Loucy (cell line): Measurements from ENCODE around the gene SLC25A31.

Experiments used
- H2AFZ ChIP-seq: fragments of 200-600 bp; sonication (generic); 2 replicates; pipeline ENCODE4 v1.6.0; 2016; ENCODE audit warnings: antibody characterized with exemption, mild to moderate bottlenecking, low read length, moderate library complexity
- H3F3A ChIP-seq: fragments of 200-600 bp; 2 replicates; pipeline ENCODE4 v1.6.0; 2016; ENCODE audit warnings: antibody characterized with exemption, low read depth, mild to moderate bottlenecking
- H3K27me3 ChIP-seq: fragments of 200-600 bp; sonication (generic); 2 replicates; pipeline ENCODE4 v1.6.1; 2014; ENCODE audit warnings: low read length, mild to moderate bottlenecking; ENCODE audit not compliant: insufficient read depth, poor library complexity, severe bottlenecking
- H3K36me3 ChIP-seq: fragments of 200-600 bp; sonication (generic); 2 replicates; pipeline ENCODE4 v1.6.1; 2016; ENCODE audit warnings: low read length; ENCODE audit not compliant: insufficient read depth
- H3K4me1 ChIP-seq: fragments of 200-600 bp; sonication (generic); 2 replicates; pipeline ENCODE4 v1.5.1; 2014; ENCODE audit warnings: low read length, mild to moderate bottlenecking; ENCODE audit not compliant: insufficient read depth, poor library complexity, severe bottlenecking
- H3K4me2 ChIP-seq: fragments of 200-600 bp; sonication (generic); 2 replicates; pipeline ENCODE4 v1.6.0; 2014; ENCODE audit warnings: antibody characterized with exemption, low read length, low read depth, mild to moderate bottlenecking; ENCODE audit not compliant: poor library complexity, severe bottlenecking
- H3K4me3 ChIP-seq: fragments of 200-600 bp; sonication (generic); 2 replicates; pipeline ENCODE4 v1.5.1; 2014; ENCODE audit warnings: low read length, mild to moderate bottlenecking, mixed read lengths; ENCODE audit not compliant: poor library complexity, severe bottlenecking
- H3K79me2 ChIP-seq: fragments of 200-600 bp; sonication (generic); 2 replicates; pipeline ENCODE4 v1.6.1; 2014; ENCODE audit warnings: low read length; ENCODE audit not compliant: insufficient read depth
- H3K9ac ChIP-seq: fragments of 200-600 bp; sonication (generic); 2 replicates; pipeline ENCODE4 v1.6.0; 2014; ENCODE audit warnings: mild to moderate bottlenecking, low read depth, low read length, moderate library complexity; ENCODE audit not compliant: poor library complexity, severe bottlenecking
- H3K9me2 ChIP-seq: fragments of 200-600 bp; sonication (generic); replicated peaks from 2 replicates; pipeline ENCODE4 v1.6.1; 2016; ENCODE audit warnings: low read depth, low read length, mixed read lengths
- H3K9me3 ChIP-seq: fragments of 200-600 bp; sonication (generic); 2 replicates; pipeline ENCODE4 v1.6.1; 2014; ENCODE audit warnings: mild to moderate bottlenecking, antibody characterized with exemption, low read length, low read depth; ENCODE audit not compliant: insufficient read depth
- H4K20me1 ChIP-seq: fragments of 200-600 bp; sonication (generic); 2 replicates; pipeline ENCODE4 v1.6.0; 2014; ENCODE audit warnings: antibody characterized with exemption, low read length, mild to moderate bottlenecking; ENCODE audit not compliant: insufficient read depth, poor library complexity, severe bottlenecking
- CTCF ChIP-seq: fragments of 200-600 bp; sonication (generic); conservative IDR thresholded peaks from 2 replicates; pipeline ENCODE4 v1.5.1; 2014; ENCODE audit warnings: mild to moderate bottlenecking, antibody characterized with exemption, low read length
- EZH2phosphoT487 ChIP-seq: fragments of 200-600 bp; IDR thresholded peaks from 2 replicates; pipeline ENCODE4 v1.6.1; 2018; ENCODE audit warnings: antibody characterized with exemption, mild to moderate bottlenecking, moderate library complexity, borderline replicate concordance

The SLC25A31 gene

GRCh38 chr4:127788517-127788916 is 58.3 kb downstream of the SLC25A31 start:
- H3K9me2 ChIP-seq = no peaks in the 10 kb centered on the region
- H2AFZ ChIP-seq = no peak overlapping the region
- no peaks in the 10 kb centered on the region for H3K27me3 ChIP-seq
- no peaks in the 10 kb centered on the region for H3K79me2 ChIP-seq
- H3K9ac ChIP-seq = no peak overlapping the region
- H3K4me3 ChIP-seq = no peak overlapping the region
- no peaks in the 10 kb centered on the region for H4K20me1 ChIP-seq
- no peaks in the 10 kb centered on the region for H3K36me3 ChIP-seq
- peak; percentile 39 for TF ChIP-seq CTCF
- TF ChIP-seq EZH2phosphoT487 = no peak
- H3K4me1 ChIP-seq = no peaks in the 10 kb centered on the region
- no peaks in the 10 kb centered on the region for H3F3A ChIP-seq
- no peak overlapping the region for H3K4me2 ChIP-seq
- H3K9me3 ChIP-seq = no peaks in the 10 kb centered on the region

- Histone ChIP-seq H3K4me3 (no peak overlapping the region), H3K27me3 (no peaks in the 10 kb centered on the region), H3K9me3 (no peaks in the 10 kb centered on the region), H3K9ac (no peak overlapping the region), H3K79me2 (no peaks in the 10 kb centered on the region), H3K9me2 (no peaks in the 10 kb centered on the region), H4K20me1 (no peaks in the 10 kb centered on the region), H3F3A (no peaks in the 10 kb centered on the region), H3K36me3 (no peaks in the 10 kb centered on the region), H3K4me1 (no peaks in the 10 kb centered on the region), H3K4me2 (no peak overlapping the region), H2AFZ (no peak overlapping the region)
- TF ChIP-seq EZH2phosphoT487 (no peak), CTCF (no peak)
Observed at GRCh38 chr4:127791391-127791790, 61.2 kb downstream of the SLC25A31 start.

GRCh38 chr4:127793528-127793927 is 63.3 kb downstream of the SLC25A31 start:
- Histone ChIP-seq H3K9ac (no peak overlapping the region), H3K4me3 (no peak overlapping the region), H3K27me3 (no peaks in the 10 kb centered on the region)

More at GRCh38 chr4:127793528-127793927, 63.3 kb downstream of the SLC25A31 start:
- Histone ChIP-seq H2AFZ (no peak overlapping the region), H3K79me2 (no peaks in the 10 kb centered on the region), H3K9me3 (no peaks in the 10 kb centered on the region), H3K4me1 (no peaks in the 10 kb centered on the region), H3K4me2 (no peak overlapping the region), H3F3A (no peaks in the 10 kb centered on the region), H4K20me1 (no peaks in the 10 kb centered on the region), H3K36me3 (no peaks in the 10 kb centered on the region), H3K9me2 (no peaks in the 10 kb centered on the region)
- TF ChIP-seq CTCF (no peak), EZH2phosphoT487 (no peak)
